PC-3 (cell line): ENCODE measurements around the gene KLHL15. TPM values are rescaled to one million over a fixed set of nuclear protein-coding genes. Genes with fewer than 3 reads are reported as not detected.
"Not testable (repeated sequence)": the region's sequence is repeated elsewhere in the genome, so short reads cannot be mapped to it uniquely, and the experiment has no call there.

ENCODE experiments used
- ATAC-seq: fragments of 200-7000 bp; cut with Tn5 transposase; 2 replicates; pipeline ENCODE4 v1.9.1; 2020; ENCODE audit warnings: mild to moderate bottlenecking, moderate library complexity
- BruUV-seq: library from RNA; stranded (reverse); fragments of 400-500 nt; replicated peaks from 2 replicates; lab custom pipeline; 2021; lab: Mats Ljungman, UMichigan
- CTCF ChIA-PET: fragments of 300-600 bp; sonication (Branson Sonifier 250); formaldehyde crosslinking; loops from one replicate; lab custom pipeline; 2022; ENCODE audit warnings: antibody characterized with exemption; lab: Charles Lee
- POLR2A ChIA-PET: fragments of 300-600 bp; sonication (Branson Sonifier 250); formaldehyde crosslinking; loops from one replicate; lab custom pipeline; 2022; ENCODE audit warnings: antibody characterized with exemption; ENCODE audit not compliant: unreplicated experiment; lab: Charles Lee
- DNase-seq: peaks from one replicate; pipeline ENCODE4 v3.0.0-alpha.2; 2015
- H2AFZ ChIP-seq: fragments of 300-600 bp; sonication (generic); 2 replicates; pipeline ENCODE4 v1.6.0; 2016; ENCODE audit warnings: antibody characterized with exemption, low read length
- H3F3A ChIP-seq: fragments of 300-600 bp; sonication (generic); one replicate; pipeline ENCODE4 v1.6.0; 2017; ENCODE audit warnings: antibody characterized with exemption, low read length, control low read depth, mild to moderate bottlenecking; ENCODE audit not compliant: unreplicated experiment
- H3K27ac ChIP-seq: fragments of 300-600 bp; sonication (generic); 2 replicates; pipeline ENCODE4 v1.5.1; 2016; ENCODE audit warnings: mild to moderate bottlenecking, low read length
- H3K27me3 ChIP-seq: fragments of 300-600 bp; sonication (generic); 2 replicates; pipeline ENCODE4 v1.6.1; 2016; ENCODE audit warnings: low read length, mixed read lengths
- H3K36me3 ChIP-seq: fragments of 300-600 bp; sonication (generic); 2 replicates; pipeline ENCODE4 v1.6.1; 2016; ENCODE audit warnings: low read depth, mixed run types, low read length, mixed read lengths
- H3K4me1 ChIP-seq: fragments of 300-600 bp; sonication (generic); 2 replicates; pipeline ENCODE4 v1.5.1; 2016; ENCODE audit warnings: low read length; ENCODE audit not compliant: insufficient read depth
- H3K4me2 ChIP-seq: fragments of 300-600 bp; sonication (generic); 2 replicates; pipeline ENCODE4 v1.6.0; 2016; ENCODE audit warnings: low read length
- H3K4me3 ChIP-seq: fragments of 300-600 bp; sonication (generic); 2 replicates; pipeline ENCODE4 v1.5.1; 2016; ENCODE audit warnings: mild to moderate bottlenecking, low read length, mixed read lengths
- H3K79me2 ChIP-seq: fragments of 300-600 bp; sonication (generic); 2 replicates; pipeline ENCODE4 v1.6.1; 2017; ENCODE audit warnings: low read length, mixed read lengths
- H3K9ac ChIP-seq: fragments of 300-600 bp; sonication (generic); 2 replicates; pipeline ENCODE4 v1.6.0; 2016; ENCODE audit warnings: mild to moderate bottlenecking, low read length
- H3K9me2 ChIP-seq: fragments of 300-600 bp; sonication (generic); replicated peaks from 2 replicates; pipeline ENCODE4 v1.6.1; 2016; ENCODE audit warnings: mixed run types, low read length, mixed read lengths
- H3K9me3 ChIP-seq: fragments of 300-600 bp; sonication (generic); 2 replicates; pipeline ENCODE4 v1.6.1; 2016; ENCODE audit warnings: low read length, mixed read lengths
- H4K20me1 ChIP-seq: fragments of 300-600 bp; sonication (generic); 2 replicates; pipeline ENCODE4 v1.6.1; 2016; ENCODE audit warnings: low read length, mixed read lengths
- EZH2 ChIP-seq: fragments of 300-600 bp; sonication (generic); IDR thresholded peaks from one replicate; pipeline ENCODE4 v1.6.1; 2017; ENCODE audit warnings: antibody characterized with exemption, mild to moderate bottlenecking, low read length; ENCODE audit not compliant: unreplicated experiment
- EZH2phosphoT487 ChIP-seq: fragments of 300-600 bp; sonication (generic); IDR thresholded peaks from 2 replicates; pipeline ENCODE4 v1.6.1; 2018; ENCODE audit warnings: mild to moderate bottlenecking, antibody characterized with exemption, low read length, borderline replicate concordance
- intact Hi-C: fragments of 100-400 bp; cut with micrococcal nuclease; formaldehyde crosslinking; loops from 2 replicates; pipeline ENCODE4 v1.9.0; 2023
- total RNA-seq: library from RNA; depleted of rRNA; stranded (reverse); fragments of >200 nt; gene quantifications from 2 replicates; pipeline ENCODE4 v1.2.3, GENCODE V29; 2014
- TF ChIP-seq, protein P1 (sequence below): fragments of 300-600 bp; sonication (generic); conservative IDR thresholded peaks from 2 replicates; pipeline ENCODE4 v1.5.1; 2017; ENCODE audit warnings: antibody characterized with exemption, low read depth, mild to moderate bottlenecking, low read length

The KLHL15 gene
- total RNA-seq, 1 experiment from 2014 or later = 8.5 TPM

DNA sequence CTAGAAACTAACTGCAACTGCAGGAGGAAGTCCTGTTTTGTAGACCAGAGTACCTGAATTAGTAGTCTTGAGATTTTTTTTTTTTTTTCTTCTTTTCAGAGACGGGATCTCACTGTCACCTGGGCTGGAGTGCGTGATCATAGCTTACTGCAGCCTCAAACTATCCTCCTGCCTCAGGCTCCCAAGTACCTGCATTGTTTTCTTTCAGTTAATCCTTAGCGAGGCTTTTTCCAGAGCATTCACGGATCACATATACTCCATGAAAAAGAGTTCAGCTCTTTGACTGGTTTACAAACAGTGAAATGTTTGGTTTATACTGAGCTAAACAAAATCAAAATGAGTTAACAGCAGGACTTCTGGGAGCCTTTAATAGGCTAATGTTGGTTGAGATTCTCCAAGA, 45.8 kb downstream of the KLHL15 start:
- Histone ChIP-seq H3K79me2 (no peaks in the 10 kb centered on the region), H3K9me3 (no peaks in the 10 kb centered on the region), H2AFZ (no peak overlapping the region), H3K4me2 (no peak overlapping the region), H3K4me3 (no peak overlapping the region), H4K20me1 (no peaks in the 10 kb centered on the region), H3K27me3 (no peaks in the 10 kb centered on the region), H3K36me3 (no peaks in the 10 kb centered on the region), H3K4me1 (no peaks in the 10 kb centered on the region), H3K27ac (no peak overlapping the region), H3F3A (no peaks in the 10 kb centered on the region), H3K9me2 (no peaks in the 10 kb centered on the region), H3K9ac (no peak overlapping the region)
- no peak for ATAC-seq
- no peak for DNase-seq
- POLR2A ChIA-PET = no interaction called here
- BruUV-seq = no TSS peak
- TF ChIP-seq EZH2phosphoT487 (no peak), EZH2 (no peak)
- TF ChIP-seq, protein P1, sequence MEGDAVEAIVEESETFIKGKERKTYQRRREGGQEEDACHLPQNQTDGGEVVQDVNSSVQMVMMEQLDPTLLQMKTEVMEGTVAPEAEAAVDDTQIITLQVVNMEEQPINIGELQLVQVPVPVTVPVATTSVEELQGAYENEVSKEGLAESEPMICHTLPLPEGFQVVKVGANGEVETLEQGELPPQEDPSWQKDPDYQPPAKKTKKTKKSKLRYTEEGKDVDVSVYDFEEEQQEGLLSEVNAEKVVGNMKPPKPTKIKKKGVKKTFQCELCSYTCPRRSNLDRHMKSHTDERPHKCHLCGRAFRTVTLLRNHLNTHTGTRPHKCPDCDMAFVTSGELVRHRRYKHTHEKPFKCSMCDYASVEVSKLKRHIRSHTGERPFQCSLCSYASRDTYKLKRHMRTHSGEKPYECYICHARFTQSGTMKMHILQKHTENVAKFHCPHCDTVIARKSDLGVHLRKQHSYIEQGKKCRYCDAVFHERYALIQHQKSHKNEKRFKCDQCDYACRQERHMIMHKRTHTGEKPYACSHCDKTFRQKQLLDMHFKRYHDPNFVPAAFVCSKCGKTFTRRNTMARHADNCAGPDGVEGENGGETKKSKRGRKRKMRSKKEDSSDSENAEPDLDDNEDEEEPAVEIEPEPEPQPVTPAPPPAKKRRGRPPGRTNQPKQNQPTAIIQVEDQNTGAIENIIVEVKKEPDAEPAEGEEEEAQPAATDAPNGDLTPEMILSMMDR = no peak
- intact Hi-C loops = no loop called here
- CTCF ChIA-PET = no interaction called here

DNA sequence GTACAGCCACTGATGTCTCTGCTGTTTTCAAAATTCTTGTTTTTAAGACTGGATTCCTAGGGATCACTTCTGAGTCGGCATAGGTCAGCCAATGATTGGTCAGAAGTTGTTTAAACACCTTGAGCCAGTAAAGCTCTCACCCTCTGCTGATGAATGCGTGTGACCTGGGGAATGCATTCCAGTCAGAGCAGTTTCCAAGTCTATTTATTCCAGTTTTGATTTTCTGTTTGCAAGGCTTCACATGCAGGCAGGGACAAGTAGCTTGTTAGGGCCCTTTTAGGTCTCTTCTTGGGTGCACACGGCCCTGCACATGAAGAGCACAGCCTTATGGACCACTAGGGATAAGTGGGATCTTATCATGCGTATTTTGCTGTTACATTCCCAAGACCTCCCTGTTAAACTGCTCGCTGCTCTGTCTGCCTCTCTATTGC, 47.0 kb downstream of the KLHL15 start:
- Histone ChIP-seq H3K9ac (no peak overlapping the region), H3K4me2 (no peak overlapping the region), H3K27ac (no peak overlapping the region), H3K4me3 (no peak overlapping the region), H3F3A (no peaks in the 10 kb centered on the region), H3K9me3 (no peaks in the 10 kb centered on the region), H3K9me2 (no peaks in the 10 kb centered on the region), H3K36me3 (no peaks in the 10 kb centered on the region), H3K4me1 (no peaks in the 10 kb centered on the region), H3K79me2 (no peaks in the 10 kb centered on the region), H2AFZ (no peak overlapping the region), H4K20me1 (no peaks in the 10 kb centered on the region), H3K27me3 (no peaks in the 10 kb centered on the region)
- no peak for DNase-seq
- BruUV-seq = no TSS peak
- CTCF ChIA-PET = no interaction called here
- POLR2A ChIA-PET = no interaction called here
- no peak; the same call in 1 of the 2 replicates for ATAC-seq
- TF ChIP-seq, protein P1 = no peak
- TF ChIP-seq EZH2 = no peak
- no peak for TF ChIP-seq EZH2phosphoT487
- intact Hi-C loops = no loop called here

DNA sequence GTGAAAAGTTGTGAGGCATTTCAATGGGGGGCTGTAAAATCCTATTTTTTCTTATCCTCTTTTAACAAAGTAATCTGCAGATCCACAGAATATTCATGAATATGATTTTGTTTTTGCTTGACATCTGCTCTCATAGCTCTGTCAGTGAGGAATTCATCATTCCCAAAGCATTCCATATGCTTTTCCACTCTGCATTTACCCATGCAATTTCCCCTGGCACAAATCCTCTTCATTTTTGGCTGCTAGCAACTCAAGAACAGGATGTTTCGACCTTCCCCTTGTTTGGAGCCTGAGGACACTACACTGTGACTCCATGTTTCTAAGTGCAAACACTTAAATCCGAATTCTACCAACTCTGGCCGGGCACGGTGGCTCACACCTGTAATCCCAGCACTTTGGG, 48.5 kb downstream of the KLHL15 start:
- no peaks in the 10 kb centered on the region for H4K20me1 ChIP-seq
- ChIA-PET CTCF (no interaction called here), POLR2A (no interaction called here)
- H3F3A ChIP-seq = no peaks in the 10 kb centered on the region
- H3K4me3 ChIP-seq = no peak overlapping the region
- H3K9me3 ChIP-seq = no peaks in the 10 kb centered on the region
- no peaks in the 10 kb centered on the region for H3K79me2 ChIP-seq
- no peak overlapping the region for H3K4me2 ChIP-seq
- intact Hi-C loops = no loop called here
- no peak for TF ChIP-seq EZH2phosphoT487
- no peak for TF ChIP-seq EZH2
- TF ChIP-seq, protein P1 = no peak
- no peak overlapping the region for H2AFZ ChIP-seq
- no peaks in the 10 kb centered on the region for H3K4me1 ChIP-seq
- ATAC-seq = no peak
- H3K36me3 ChIP-seq = no peaks in the 10 kb centered on the region
- DNase-seq = no peak
- no peaks in the 10 kb centered on the region for H3K27me3 ChIP-seq
- H3K9ac ChIP-seq = no peak overlapping the region
- no TSS peak for BruUV-seq
- no peak overlapping the region for H3K27ac ChIP-seq
- H3K9me2 ChIP-seq = no peaks in the 10 kb centered on the region

DNA sequence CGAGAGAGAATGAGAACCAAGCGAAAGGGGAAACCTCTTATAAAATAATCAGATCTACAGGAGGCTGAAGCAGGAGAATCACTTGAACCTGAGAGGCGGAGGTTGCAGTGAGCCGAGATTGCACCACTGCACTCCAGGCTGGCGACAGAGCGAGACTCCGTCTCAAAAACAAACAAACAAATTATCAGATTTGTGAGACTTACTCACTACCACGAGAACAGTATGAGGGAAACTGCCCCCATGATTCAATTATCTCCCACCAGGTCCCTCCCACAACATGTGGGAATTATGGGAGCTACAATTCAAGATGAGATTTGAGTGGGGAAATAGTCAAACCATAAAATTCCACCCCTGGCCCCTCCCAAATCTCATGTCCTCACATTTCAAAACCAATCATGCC, 61.4 kb downstream of the KLHL15 start:
- H3K4me1 ChIP-seq, H3K79me2 ChIP-seq, DNase-seq, BruUV-seq, H3K9ac ChIP-seq, H2AFZ ChIP-seq, H3F3A ChIP-seq, POLR2A ChIA-PET, H3K36me3 ChIP-seq, H3K27me3 ChIP-seq, H3K4me3 ChIP-seq, H3K9me2 ChIP-seq, H3K4me2 ChIP-seq, H3K9me3 ChIP-seq, CTCF ChIA-PET, H4K20me1 ChIP-seq, H3K27ac ChIP-seq, ATAC-seq, intact Hi-C loops: not testable (repeated sequence)
